ENCODE data around the gene EXOC6.

DNA sequence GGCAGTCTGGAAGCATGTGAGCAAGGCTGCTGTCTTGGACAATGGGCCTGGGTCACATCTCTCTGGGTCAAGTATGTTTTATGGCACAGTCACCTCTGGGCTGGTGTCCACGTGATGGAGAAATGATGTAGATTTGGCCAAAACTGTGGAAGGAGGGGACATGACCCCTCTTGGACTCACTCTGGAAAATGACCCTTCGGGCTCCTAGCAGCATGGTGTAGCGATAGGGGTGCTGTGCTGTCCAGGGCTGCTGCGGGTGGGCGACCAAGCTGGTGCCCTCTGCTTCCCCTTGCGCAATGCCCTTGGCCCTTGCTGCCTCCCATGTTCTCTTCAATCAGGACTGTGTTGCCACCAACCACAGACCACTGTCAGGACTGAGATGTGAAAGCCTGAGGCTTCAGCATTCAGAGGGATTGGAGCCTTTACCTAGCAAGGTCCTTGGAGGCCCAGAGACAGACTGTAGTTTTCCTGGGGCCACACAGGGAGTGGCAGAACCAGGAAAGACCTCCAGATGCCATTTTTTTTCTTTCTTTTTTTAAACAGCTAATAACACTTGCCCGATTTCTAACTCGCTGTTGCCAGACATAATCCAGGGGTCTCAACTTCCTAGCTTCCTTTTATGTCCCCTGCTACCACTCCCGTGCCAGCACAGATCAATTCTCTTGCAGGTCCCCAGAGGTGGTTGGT is 231.5 kb downstream of the EXOC6 start:
- TF ChIP-seq, protein P1, sequence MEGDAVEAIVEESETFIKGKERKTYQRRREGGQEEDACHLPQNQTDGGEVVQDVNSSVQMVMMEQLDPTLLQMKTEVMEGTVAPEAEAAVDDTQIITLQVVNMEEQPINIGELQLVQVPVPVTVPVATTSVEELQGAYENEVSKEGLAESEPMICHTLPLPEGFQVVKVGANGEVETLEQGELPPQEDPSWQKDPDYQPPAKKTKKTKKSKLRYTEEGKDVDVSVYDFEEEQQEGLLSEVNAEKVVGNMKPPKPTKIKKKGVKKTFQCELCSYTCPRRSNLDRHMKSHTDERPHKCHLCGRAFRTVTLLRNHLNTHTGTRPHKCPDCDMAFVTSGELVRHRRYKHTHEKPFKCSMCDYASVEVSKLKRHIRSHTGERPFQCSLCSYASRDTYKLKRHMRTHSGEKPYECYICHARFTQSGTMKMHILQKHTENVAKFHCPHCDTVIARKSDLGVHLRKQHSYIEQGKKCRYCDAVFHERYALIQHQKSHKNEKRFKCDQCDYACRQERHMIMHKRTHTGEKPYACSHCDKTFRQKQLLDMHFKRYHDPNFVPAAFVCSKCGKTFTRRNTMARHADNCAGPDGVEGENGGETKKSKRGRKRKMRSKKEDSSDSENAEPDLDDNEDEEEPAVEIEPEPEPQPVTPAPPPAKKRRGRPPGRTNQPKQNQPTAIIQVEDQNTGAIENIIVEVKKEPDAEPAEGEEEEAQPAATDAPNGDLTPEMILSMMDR (conservative IDR thresholded peaks at IDR 0.05 in 1 of 2, IDR thresholded peaks at IDR 0.05 in 1 of 2; ENCODE audit: extremely low read depth in 1 of 2, insufficient read depth in 1 of 2, low read depth in 1 of 2, low read length in 2 of 2), result no peak
- no peak for TF ChIP-seq EZH2 (IDR thresholded peaks at IDR 0.05; ENCODE audit: borderline replicate concordance, low read length)

All from mammary epithelial cell (primary cell).